ENCODE results near the gene PTCSC3. TPM values are rescaled to one million over a fixed set of nuclear protein-coding genes. Genes with fewer than 3 reads are reported as not detected.

PTCSC3 gene
- total and polyA plus RNA-seq, 10 of the 15 experiments (the other 5 are each of a cell fraction or from before 2014, with no cell fraction given), result not detected

GRCh38 chr14:36171607-36172006 lies 4.9 kb downstream of the PTCSC3 start:
- 0% methylated on average over 3 of the region's 3 CpGs for WGBS (ENCODE audit: insufficient coverage, insufficient replicate concordance, low lambda C conversion rate, missing lambda C conversion rate)
- ChIA-PET CTCF (interaction anchor here (1.9 kb wide), 1 partner anchor 102 kb away, joined by 4 read pairs; no protein-coding TSS in a partner anchor), RAD21 (ENCODE audit: unreplicated experiment) (no interaction called here), SMC1A (ENCODE audit: uncharacterized antibody, unreplicated experiment) (no interaction called here), POLR2A (no interaction called here)
- H3K9ac ChIP-seq (ENCODE audit: control insufficient read depth, insufficient read depth, low read length), result no peak overlapping the region
- ATAC-seq (no peak), FAIRE-seq (no peak), DNase-seq (ENCODE audit: low read depth, low spot score) (no peak)
- BruUV-seq (replicated peaks), result no TSS peak
- no peaks in the 10 kb centered on the region; a peak in 1 of 4 replicates for H3K27me3 ChIP-seq (replicated peaks in 1 of 2; ENCODE audit: control insufficient read depth in 2 of 2, insufficient read depth in 2 of 2, low read length in 1 of 2)
- no peak overlapping the region for H2AFZ ChIP-seq (ENCODE audit: control insufficient read depth, low read depth, low read length)
- no peaks in the 10 kb centered on the region for H4K20me1 ChIP-seq (ENCODE audit: control insufficient read depth, insufficient read depth)
- no peaks in the 10 kb centered on the region for H3K79me2 ChIP-seq (ENCODE audit: control insufficient read depth, insufficient read depth, low read length)
- H3K9me3 ChIP-seq (replicated peaks; ENCODE audit: control insufficient read depth, insufficient read depth, low read length), result no peaks in the 10 kb centered on the region
- H3K27ac ChIP-seq (ENCODE audit: control insufficient read depth, insufficient read depth), result no peak overlapping the region
- no peaks in the 10 kb centered on the region for H3K4me1 ChIP-seq (ENCODE audit: control insufficient read depth, insufficient read depth, low read length)
- H3K4me3 ChIP-seq, result no peak overlapping the region
- no peaks in the 10 kb centered on the region for H3K36me3 ChIP-seq (ENCODE audit: control insufficient read depth in 2 of 2, insufficient read depth in 2 of 2, low read length in 1 of 2)
- H3K4me2 ChIP-seq (ENCODE audit: control insufficient read depth, insufficient read depth), result no peak overlapping the region
- TF ChIP-seq NRF1 (conservative IDR thresholded peaks at IDR 0.05; ENCODE audit: low read depth, low read length) (no peak), ATF3 (IDR thresholded peaks at IDR 0.05; ENCODE audit: borderline replicate concordance, extremely low read depth, low read depth, low read length) (no peak), BCLAF1 (IDR thresholded peaks at IDR 0.05) (no peak), DPF2 (IDR thresholded peaks at IDR 0.05) (no peak)
- in situ Hi-C loops (cut with MboI) (no loop called here), intact Hi-C loops (cut with micrococcal nuclease; ENCODE audit: unreplicated experiment) (no loop called here)

- WGBS (ENCODE audit: insufficient coverage, insufficient replicate concordance, low lambda C conversion rate, missing lambda C conversion rate), result 31% methylated on average over 5 of the region's 5 CpGs
- Histone ChIP-seq H3K9me3 (replicated peaks; ENCODE audit: control insufficient read depth, insufficient read depth, low read length) (no peaks in the 10 kb centered on the region), H3K4me1 (ENCODE audit: control insufficient read depth, insufficient read depth, low read length) (no peaks in the 10 kb centered on the region), H3K4me3 (no peak overlapping the region), H3K27ac (ENCODE audit: control insufficient read depth, insufficient read depth) (no peak overlapping the region), H3K36me3 (ENCODE audit: control insufficient read depth in 2 of 2, insufficient read depth in 2 of 2, low read length in 1 of 2) (no peaks in the 10 kb centered on the region), H3K4me2 (ENCODE audit: control insufficient read depth, insufficient read depth) (no peak overlapping the region), H2AFZ (ENCODE audit: control insufficient read depth, low read depth, low read length) (no peak overlapping the region), H4K20me1 (ENCODE audit: control insufficient read depth, insufficient read depth) (no peaks in the 10 kb centered on the region), H3K27me3 (replicated peaks in 1 of 2; ENCODE audit: control insufficient read depth in 2 of 2, insufficient read depth in 2 of 2, low read length in 1 of 2) (no peaks in the 10 kb centered on the region; a peak in 1 of 4 replicates), H3K9ac (ENCODE audit: control insufficient read depth, insufficient read depth, low read length) (no peak overlapping the region), H3K79me2 (ENCODE audit: control insufficient read depth, insufficient read depth, low read length) (no peaks in the 10 kb centered on the region)
- ChIA-PET SMC1A (ENCODE audit: uncharacterized antibody, unreplicated experiment) (no interaction called here), POLR2A (no interaction called here), RAD21 (ENCODE audit: unreplicated experiment) (no interaction called here), CTCF (no interaction called here)
- DNase-seq (ENCODE audit: low read depth, low spot score) (no peak), ATAC-seq (no peak), FAIRE-seq (no peak)
- no TSS peak for BruUV-seq (replicated peaks)
- intact Hi-C loops (cut with micrococcal nuclease; ENCODE audit: unreplicated experiment), result no loop called here
- in situ Hi-C loops (cut with MboI), result no loop called here
- TF ChIP-seq EP300 (IDR thresholded peaks at IDR 0.05; ENCODE audit: borderline replicate concordance in 1 of 2, control insufficient read depth in 1 of 2, low read depth in 2 of 2, low read length in 2 of 2), result no peak
- TF ChIP-seq ZNF622 (IDR thresholded peaks at IDR 0.05), result no peak
- no peak for TF ChIP-seq CEBPZ (IDR thresholded peaks at IDR 0.05; ENCODE audit: low read depth, low read length)
- no peak for TF ChIP-seq EED (IDR thresholded peaks at IDR 0.05; ENCODE audit: low read depth)
- TF ChIP-seq NFXL1 (IDR thresholded peaks at IDR 0.05; ENCODE audit: borderline replicate concordance), result no peak
- TF ChIP-seq ATF3 (IDR thresholded peaks at IDR 0.05; ENCODE audit: borderline replicate concordance, extremely low read depth, low read depth, low read length), result no peak
- no peak for TF ChIP-seq POLR2A (IDR thresholded peaks at IDR 0.05; ENCODE audit: low read depth, low read length)
- no peak for TF ChIP-seq ZZZ3 (IDR thresholded peaks at IDR 0.05; ENCODE audit: control insufficient read depth, insufficient read length, low read depth)
Measured at GRCh38 chr14:36167431-36167830, 9.1 kb downstream of the PTCSC3 start.
